H7 (cell line): ENCODE data around the gene HOXA4. TPM values are rescaled to one million over a fixed set of nuclear protein-coding genes. Genes with fewer than 3 reads are reported as not detected.
A peak's percentile ranks its signal among the peaks of the same experiment; 100 is the strongest.

Experiments
- DNase-seq: peaks from one replicate; pipeline ENCODE4 v3.0.0; 2012
- H3K27me3 ChIP-seq: 2 replicates; pipeline ENCODE4 v1.6.0; 2011; ENCODE audit warnings: mild to moderate bottlenecking, low read length; ENCODE audit not compliant: control insufficient read depth, insufficient read depth
- H3K36me3 ChIP-seq: replicated peaks from 2 replicates; pipeline ENCODE4 v1.5.1; 2011; ENCODE audit warnings: low read length; ENCODE audit not compliant: control insufficient read depth, insufficient read depth
- H3K4me3 ChIP-seq: 2 replicates; pipeline ENCODE4 v1.5.1; 2011; ENCODE audit warnings: low read depth, mild to moderate bottlenecking, control low read depth, low read length, moderate library complexity; ENCODE audit not compliant: insufficient read depth
- total RNA-seq: library from RNA; depleted of rRNA; stranded (reverse); fragments of >200 nt; shearing (Covaris generic); gene quantifications from 2 replicates; pipeline ENCODE4 v1.2.3, GENCODE V29; 2014; rRNA removed

The HOXA4 gene
- total RNA-seq, 1 experiment from 2014 or later: not detected

DNA sequence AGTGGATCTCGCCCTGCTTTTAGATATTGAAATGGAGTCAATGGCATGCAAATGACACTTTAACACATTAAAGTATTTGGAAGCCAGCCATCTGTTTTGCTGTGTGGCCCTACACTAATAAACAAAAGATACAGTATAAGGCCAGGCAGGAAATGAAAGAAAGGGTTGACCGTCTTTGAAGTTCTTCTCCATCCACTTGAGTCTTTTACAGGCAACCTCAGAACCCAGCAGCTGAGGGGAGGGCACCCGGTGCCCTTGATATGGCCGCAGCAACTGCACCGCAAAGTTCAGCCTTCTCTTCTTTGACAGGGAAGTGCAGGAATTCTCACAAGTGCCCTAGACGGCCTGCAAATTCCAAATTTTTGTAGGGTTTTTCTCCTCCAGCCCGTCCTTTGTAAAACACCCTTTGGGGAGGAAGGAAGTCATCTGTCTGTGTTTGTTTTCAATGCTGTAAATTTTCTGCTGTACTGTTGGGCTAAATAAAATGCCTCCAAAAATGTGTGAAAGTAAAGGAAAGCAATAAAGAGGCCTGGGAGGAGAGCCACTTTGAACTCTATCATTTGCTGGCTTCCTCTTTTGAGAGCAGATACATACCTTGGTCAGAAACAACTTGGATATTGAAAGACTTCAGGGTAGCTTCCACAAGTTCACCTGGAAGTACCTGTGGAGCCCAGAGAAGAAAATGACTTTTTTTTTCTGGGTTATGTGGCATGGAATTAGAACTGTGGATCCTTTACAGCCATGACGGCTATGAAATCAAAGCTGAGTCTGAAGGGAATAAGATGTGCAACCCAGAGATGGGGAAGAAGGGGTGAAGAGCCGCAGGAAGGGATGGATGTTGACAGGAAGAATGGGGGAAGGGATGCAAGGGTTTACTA lies 38.4 kb downstream of the HOXA4 start:
- DNase-seq: peak; percentile 74
- Histone ChIP-seq H3K36me3 (no peaks in the 10 kb centered on the region), H3K4me3 (no peak overlapping the region), H3K27me3 (peaks cover 89% of the 10 kb centered on the region)

- DNase-seq: no peak
- Histone ChIP-seq H3K27me3 (peaks cover 82% of the 10 kb centered on the region), H3K4me3 (no peak overlapping the region), H3K36me3 (no peaks in the 10 kb centered on the region)
These were observed 39.5 kb downstream of the HOXA4 start for GRCh38 chr7:27091105-27091504.

DNA sequence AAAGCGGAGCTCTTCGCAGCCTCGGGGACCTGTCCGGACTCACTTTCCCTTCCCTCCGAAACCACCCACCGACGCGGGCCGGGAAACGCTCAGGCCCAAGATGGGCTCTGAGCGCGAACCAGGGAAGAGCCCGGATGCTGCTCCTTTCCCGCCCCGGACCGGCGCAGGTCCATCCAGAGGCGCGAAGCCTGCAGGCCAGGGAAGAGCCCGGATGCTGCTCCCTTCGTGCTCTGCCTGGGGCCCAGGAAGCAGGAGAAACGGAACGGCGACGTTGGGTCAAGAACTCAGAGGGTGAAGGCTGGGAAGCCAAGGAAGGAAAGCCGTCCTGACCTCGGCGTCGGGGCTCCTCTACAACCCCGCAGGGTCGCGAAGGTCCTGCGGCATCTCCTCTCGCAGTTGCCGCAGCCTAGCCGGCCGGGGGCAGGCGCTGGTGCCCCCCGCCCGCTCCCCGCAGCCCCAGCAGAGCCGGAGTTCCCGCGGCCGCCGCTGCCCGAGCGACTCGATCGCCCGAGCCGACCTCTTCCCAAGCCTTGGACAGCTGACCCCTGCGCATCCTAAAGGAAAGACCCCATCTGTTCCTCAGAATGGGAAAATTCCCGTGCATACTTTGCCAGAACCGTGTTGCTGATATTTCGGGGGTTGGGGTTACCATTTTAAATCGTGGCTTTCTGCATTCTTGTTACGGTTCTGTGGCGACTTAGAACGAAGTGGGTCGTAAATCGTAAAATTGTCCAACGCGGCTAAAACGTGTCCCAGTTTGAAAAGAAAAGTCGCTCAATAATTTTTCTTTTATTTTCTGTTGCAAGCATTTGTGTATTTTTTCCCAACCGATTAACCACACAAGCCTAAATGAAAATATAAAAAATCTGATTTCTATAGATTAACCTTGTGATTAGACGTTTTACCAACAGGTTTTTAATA lies 42.3 kb downstream of the HOXA4 start:
- DNase-seq: peak; percentile 81
- H3K4me3 ChIP-seq: no peak overlapping the region
- H3K27me3 ChIP-seq: peaks cover 54% of the 10 kb centered on the region
- no peaks in the 10 kb centered on the region for H3K36me3 ChIP-seq

- Histone ChIP-seq H3K36me3 (no peaks in the 10 kb centered on the region), H3K27me3 (peaks cover 18% of the 10 kb centered on the region), H3K4me3 (no peak overlapping the region)
- DNase-seq: no peak
These were observed 46.9 kb downstream of the HOXA4 start for GRCh38 chr7:27083646-27084045.

- no peak for DNase-seq
- no peak overlapping the region for H3K4me3 ChIP-seq
- no peaks in the 10 kb centered on the region for H3K36me3 ChIP-seq
- peaks cover 4% of the 10 kb centered on the region; the same call in 1 of the 2 replicates for H3K27me3 ChIP-seq
These were observed 48.4 kb downstream of the HOXA4 start for GRCh38 chr7:27082171-27082570.

GRCh38 chr7:27080844-27081436 lies 49.6 kb downstream of the HOXA4 start:
- no peaks in the 10 kb centered on the region for H3K36me3 ChIP-seq
- no peaks in the 10 kb centered on the region for H3K27me3 ChIP-seq
- H3K4me3 ChIP-seq: no peak overlapping the region
- DNase-seq: peak; percentile 55

DNA sequence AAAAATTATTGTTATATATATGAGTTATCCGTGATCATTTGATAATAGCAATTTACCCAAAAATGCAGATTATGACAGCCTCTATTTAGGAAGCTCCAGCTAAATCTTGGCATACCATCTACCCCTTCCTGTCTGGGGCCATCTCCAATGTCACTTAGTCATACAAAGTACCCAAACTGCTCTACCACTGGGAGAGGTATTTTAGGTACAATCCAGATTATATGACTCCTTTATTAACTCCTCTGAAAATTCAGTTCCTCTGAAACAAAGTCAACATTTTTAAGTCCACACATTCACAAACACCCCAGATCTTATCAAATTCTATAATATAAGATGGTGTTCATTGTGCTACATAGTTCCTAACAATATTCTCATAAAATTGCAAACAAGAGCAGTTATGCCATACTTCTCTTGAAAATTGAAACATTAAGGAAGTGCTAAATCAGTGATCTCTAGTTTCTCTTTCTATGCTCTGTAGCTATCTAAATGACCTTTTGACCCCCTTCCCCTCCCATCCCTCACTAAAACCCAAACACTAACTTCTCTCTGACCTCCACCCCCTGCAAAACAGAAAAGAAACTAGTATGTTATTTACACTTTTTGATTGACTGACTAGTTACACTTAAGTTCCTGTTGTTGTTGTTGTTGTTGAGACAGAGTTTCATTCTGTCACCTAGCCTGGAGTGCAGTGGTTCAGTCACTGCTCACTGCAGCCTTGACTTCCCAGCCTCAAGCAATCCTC lies 51.2 kb downstream of the HOXA4 start:
- no peak overlapping the region for H3K4me3 ChIP-seq
- no peak for DNase-seq
- H3K27me3 ChIP-seq: no peaks in the 10 kb centered on the region
- H3K36me3 ChIP-seq: no peaks in the 10 kb centered on the region

DNA sequence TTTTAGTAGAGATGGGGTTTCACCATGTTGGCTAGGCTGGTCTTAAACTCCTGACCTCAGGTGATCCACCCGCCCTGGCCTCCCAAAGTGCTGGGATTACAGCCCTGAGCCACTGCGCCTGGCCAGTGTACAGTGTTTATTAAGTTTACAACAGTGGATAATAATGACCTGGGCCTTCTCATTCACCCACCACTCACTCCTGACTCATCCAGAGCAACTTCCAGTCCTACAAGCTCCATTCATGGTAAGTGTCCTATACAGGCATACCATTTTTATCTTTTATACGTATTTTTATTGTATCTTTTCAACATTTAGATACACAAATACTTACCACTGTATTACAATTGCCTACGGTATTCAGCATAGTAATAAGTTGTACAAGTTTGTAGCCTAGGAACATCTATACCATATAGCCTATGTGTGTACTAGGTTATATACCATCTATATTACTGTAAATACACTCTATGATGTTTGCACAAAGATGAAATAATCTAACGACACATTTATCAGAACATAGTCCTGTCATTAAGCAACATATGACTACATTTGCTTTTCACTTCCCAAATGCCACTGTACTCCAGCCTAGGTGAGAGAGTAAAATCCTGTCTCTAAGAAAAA lies 51.8 kb downstream of the HOXA4 start:
- DNase-seq: no peak
- no peaks in the 10 kb centered on the region for H3K27me3 ChIP-seq

More for the DNA sequence above, 51.8 kb downstream of the HOXA4 start:
- Histone ChIP-seq H3K4me3 (no peak overlapping the region), H3K36me3 (no peaks in the 10 kb centered on the region)

Other genes with a start within 250 kb of the HOXA4 start
- gene HOXA1, start 34.8 kb downstream of the HOXA4 start, total RNA-seq: 0.10 TPM in 1 of 2 replicates, not detected in the other
- not detected in 2 replicates for gene HOXA2, start 28.1 kb downstream of the HOXA4 start, total RNA-seq
- gene HOXA5, start 12.9 kb upstream of the HOXA4 start, total RNA-seq: not detected in 2 replicates
- not detected in 2 replicates for gene HOXA6, start 17.0 kb upstream of the HOXA4 start, total RNA-seq
- gene HOXA3, start 21.8 kb upstream of the HOXA4 start, total RNA-seq: not detected in 2 replicates
- not detected in 2 replicates for gene HOXA7, start 25.9 kb upstream of the HOXA4 start, total RNA-seq
- not detected in 2 replicates for gene HOXA9, start 34.8 kb upstream of the HOXA4 start, total RNA-seq
- gene HOXA10, start 43.6 kb upstream of the HOXA4 start, total RNA-seq: not detected in 2 replicates
- not detected in 2 replicates for gene HOXA11, start 54.5 kb upstream of the HOXA4 start, total RNA-seq
- gene HOXA13, start 69.3 kb upstream of the HOXA4 start, total RNA-seq: not detected in 2 replicates
- not detected in 2 replicates for gene EVX1, start 112.0 kb upstream of the HOXA4 start, total RNA-seq